H1 (cell line): ENCODE results near the gene TLE3.

Experiments
- CEBPB ChIP-seq: IDR thresholded peaks from 2 replicates; pipeline ENCODE4 v1.6.1; 2012; ENCODE audit warnings: low read depth, low read length
- EP300 ChIP-seq, 2 experiments: IDR thresholded peaks; 1 replicate in 1 of 2; 2 replicates in 1 of 2; pipeline ENCODE4 v1.6.1; 2011 to 2012; ENCODE audit warnings: low read depth in 2 of 2, low read length in 2 of 2, mild to moderate bottlenecking in 2 of 2, borderline replicate concordance in 1 of 2, inconsistent platforms in 1 of 2, moderate library complexity in 1 of 2
- HDAC6 ChIP-seq: IDR thresholded peaks from one replicate; pipeline ENCODE4 v1.7.1; 2012; ENCODE audit warnings: low read depth, mild to moderate bottlenecking, inconsistent platforms, low read length, moderate library complexity
- SIN3A ChIP-seq, 2 experiments: IDR thresholded peaks in 1 of 2; conservative IDR thresholded peaks in 1 of 2; 2 replicates each; pipeline ENCODE4 v1.6.1; 2011 to 2012; ENCODE audit warnings: low read length in 2 of 2, improper control_type of control experiment in 1 of 2, low read depth in 1 of 2, mild to moderate bottlenecking in 1 of 2
- SP1 ChIP-seq: IDR thresholded peaks from 2 replicates; pipeline ENCODE4 v1.6.1; 2011; ENCODE audit warnings: low read depth, low read length
- TF ChIP-seq, protein P1 (sequence below), 3 experiments: IDR thresholded peaks; 1 replicate in 2 of 3; 2 replicates in 1 of 3; pipeline versions ENCODE4 v1.5.1 to v1.6.1; 2011; ENCODE audit warnings: low read length in 3 of 3, mild to moderate bottlenecking in 3 of 3, inconsistent platforms in 2 of 3, low read depth in 1 of 3, moderate library complexity in 1 of 3; ENCODE audit not compliant: insufficient read depth in 1 of 3; ENCODE audit errors: control extremely low read depth in 1 of 3
- TF ChIP-seq, protein P2 (sequence below): IDR thresholded peaks from 2 replicates; pipeline ENCODE4 v1.6.1; 2011; ENCODE audit warnings: low read depth, mild to moderate bottlenecking, low read length; ENCODE audit not compliant: insufficient read depth
- TF ChIP-seq, protein P3 (sequence below): IDR thresholded peaks from 2 replicates; pipeline ENCODE4 v1.6.1; 2012; ENCODE audit warnings: low read length, inconsistent platforms
- TF ChIP-seq, protein P4 (sequence below): IDR thresholded peaks from 2 replicates; pipeline ENCODE4 v1.6.1; 2011; ENCODE audit warnings: low read length, improper control_type of control experiment

DNA sequence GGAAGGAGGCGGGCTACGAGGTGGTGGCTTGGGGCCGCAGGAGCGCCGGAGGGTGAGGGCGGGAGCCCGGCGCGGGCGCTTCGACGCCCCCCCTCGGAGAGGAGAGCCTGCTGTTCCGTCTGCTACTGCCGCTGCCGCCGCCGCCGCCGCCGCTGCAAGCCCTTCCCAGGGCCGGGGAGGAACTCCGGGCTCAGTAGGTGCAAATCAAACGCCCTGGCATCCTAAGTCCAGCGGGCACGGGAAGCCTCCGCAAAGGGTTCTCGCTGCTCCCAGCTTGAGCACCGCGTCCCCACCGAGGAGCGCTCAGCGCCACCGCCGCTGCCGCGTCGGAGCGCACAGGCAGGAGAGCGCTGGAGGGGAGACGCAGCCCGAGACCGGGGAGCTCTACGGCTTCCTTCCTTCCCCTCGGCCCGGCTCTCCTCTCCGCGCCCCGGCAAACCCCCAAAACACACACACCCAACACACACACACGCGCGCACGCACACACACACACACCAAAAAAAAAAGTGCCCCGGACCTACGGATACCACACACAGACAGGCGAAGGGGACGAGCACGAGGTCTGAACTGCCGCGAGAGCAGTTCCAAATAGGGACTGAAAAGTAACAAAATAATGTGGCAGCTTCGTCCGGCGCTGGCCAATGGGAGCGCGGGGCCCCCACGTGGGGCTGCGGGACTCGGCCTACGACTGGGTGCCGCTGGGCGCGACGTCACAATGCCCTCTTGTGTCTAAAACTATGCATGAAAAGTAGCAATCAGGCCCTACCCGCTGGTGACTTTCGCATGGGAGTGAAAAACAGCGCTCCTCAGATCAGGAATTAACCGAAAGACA, at the start of gene TLE3:
- TF ChIP-seq, protein P1, sequence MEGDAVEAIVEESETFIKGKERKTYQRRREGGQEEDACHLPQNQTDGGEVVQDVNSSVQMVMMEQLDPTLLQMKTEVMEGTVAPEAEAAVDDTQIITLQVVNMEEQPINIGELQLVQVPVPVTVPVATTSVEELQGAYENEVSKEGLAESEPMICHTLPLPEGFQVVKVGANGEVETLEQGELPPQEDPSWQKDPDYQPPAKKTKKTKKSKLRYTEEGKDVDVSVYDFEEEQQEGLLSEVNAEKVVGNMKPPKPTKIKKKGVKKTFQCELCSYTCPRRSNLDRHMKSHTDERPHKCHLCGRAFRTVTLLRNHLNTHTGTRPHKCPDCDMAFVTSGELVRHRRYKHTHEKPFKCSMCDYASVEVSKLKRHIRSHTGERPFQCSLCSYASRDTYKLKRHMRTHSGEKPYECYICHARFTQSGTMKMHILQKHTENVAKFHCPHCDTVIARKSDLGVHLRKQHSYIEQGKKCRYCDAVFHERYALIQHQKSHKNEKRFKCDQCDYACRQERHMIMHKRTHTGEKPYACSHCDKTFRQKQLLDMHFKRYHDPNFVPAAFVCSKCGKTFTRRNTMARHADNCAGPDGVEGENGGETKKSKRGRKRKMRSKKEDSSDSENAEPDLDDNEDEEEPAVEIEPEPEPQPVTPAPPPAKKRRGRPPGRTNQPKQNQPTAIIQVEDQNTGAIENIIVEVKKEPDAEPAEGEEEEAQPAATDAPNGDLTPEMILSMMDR (IDR thresholded peaks at IDR 0.05; ENCODE audit: control extremely low read depth in 1 of 3, insufficient read depth in 1 of 3, low read depth in 1 of 3, low read length in 3 of 3): peak; percentile 0 to 12 (median 4); a peak in 2 of 4 replicates
- TF ChIP-seq, protein P2, sequence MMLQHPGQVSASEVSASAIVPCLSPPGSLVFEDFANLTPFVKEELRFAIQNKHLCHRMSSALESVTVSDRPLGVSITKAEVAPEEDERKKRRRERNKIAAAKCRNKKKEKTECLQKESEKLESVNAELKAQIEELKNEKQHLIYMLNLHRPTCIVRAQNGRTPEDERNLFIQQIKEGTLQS: no peak
- TF ChIP-seq SIN3A (conservative IDR thresholded peaks at IDR 0.05 in 1 of 2, IDR thresholded peaks at IDR 0.05 in 1 of 2; ENCODE audit: low read depth in 1 of 2, low read length in 2 of 2): peak in 1 of 2 experiments; percentile 23; a peak in 1 of 4 replicates
- TF ChIP-seq, protein P3, sequence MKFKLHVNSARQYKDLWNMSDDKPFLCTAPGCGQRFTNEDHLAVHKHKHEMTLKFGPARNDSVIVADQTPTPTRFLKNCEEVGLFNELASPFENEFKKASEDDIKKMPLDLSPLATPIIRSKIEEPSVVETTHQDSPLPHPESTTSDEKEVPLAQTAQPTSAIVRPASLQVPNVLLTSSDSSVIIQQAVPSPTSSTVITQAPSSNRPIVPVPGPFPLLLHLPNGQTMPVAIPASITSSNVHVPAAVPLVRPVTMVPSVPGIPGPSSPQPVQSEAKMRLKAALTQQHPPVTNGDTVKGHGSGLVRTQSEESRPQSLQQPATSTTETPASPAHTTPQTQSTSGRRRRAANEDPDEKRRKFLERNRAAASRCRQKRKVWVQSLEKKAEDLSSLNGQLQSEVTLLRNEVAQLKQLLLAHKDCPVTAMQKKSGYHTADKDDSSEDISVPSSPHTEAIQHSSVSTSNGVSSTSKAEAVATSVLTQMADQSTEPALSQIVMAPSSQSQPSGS: no peak
- TF ChIP-seq, protein P4, sequence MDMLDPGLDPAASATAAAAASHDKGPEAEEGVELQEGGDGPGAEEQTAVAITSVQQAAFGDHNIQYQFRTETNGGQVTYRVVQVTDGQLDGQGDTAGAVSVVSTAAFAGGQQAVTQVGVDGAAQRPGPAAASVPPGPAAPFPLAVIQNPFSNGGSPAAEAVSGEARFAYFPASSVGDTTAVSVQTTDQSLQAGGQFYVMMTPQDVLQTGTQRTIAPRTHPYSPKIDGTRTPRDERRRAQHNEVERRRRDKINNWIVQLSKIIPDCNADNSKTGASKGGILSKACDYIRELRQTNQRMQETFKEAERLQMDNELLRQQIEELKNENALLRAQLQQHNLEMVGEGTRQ: peak; percentile 36; the same call in 1 of the 2 replicates
- TF ChIP-seq CEBPB: no peak
- peak; percentile 82 for TF ChIP-seq SP1
- TF ChIP-seq EP300 (IDR thresholded peaks at IDR 0.05; ENCODE audit: borderline replicate concordance in 1 of 2, low read depth in 2 of 2, low read length in 2 of 2): no peak; a peak in 1 of 3 replicates
- TF ChIP-seq HDAC6: no peak
